ENCODE data around the gene MRPL28. TPM values are rescaled to one million over a fixed set of nuclear protein-coding genes. Genes with fewer than 3 reads are reported as not detected.

The MRPL28 gene
- total and polyA plus RNA-seq, 4 donors = 28.3 to 63.4 (median 50.1) TPM

DNA sequence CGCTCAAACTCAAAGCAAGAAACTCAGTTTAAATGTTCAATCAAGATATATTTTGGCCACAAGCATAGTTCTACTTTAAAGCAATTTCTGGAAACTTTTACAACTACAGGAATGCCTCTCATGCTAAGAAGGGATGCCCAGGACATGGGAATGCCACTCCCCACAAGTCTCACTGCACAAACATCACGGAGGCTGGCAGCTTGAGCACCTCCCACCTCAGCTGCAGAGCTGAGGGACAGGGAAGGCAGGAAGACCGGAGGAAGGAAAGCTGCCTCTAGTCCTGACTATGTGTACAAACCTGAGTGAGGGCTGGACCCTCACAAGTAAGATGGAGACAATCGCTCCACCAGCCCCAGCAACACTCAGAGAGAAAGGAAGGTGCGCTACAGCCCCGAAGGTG is 23.1 kb downstream of the MRPL28 start:
- peaks cover 0 to 12% (median 5%) of the 10 kb centered on the region in 4 donors for H3K36me3 ChIP-seq (ENCODE audit: control insufficient read depth in 4 of 4, insufficient read depth in 3 of 4, low read depth in 1 of 4, low read length in 3 of 4)
- TF ChIP-seq FOXA2 (IDR thresholded peaks at IDR 0.05) (no peak), JUND (IDR thresholded peaks at IDR 0.05) (no peak)
- TF ChIP-seq, protein P1, sequence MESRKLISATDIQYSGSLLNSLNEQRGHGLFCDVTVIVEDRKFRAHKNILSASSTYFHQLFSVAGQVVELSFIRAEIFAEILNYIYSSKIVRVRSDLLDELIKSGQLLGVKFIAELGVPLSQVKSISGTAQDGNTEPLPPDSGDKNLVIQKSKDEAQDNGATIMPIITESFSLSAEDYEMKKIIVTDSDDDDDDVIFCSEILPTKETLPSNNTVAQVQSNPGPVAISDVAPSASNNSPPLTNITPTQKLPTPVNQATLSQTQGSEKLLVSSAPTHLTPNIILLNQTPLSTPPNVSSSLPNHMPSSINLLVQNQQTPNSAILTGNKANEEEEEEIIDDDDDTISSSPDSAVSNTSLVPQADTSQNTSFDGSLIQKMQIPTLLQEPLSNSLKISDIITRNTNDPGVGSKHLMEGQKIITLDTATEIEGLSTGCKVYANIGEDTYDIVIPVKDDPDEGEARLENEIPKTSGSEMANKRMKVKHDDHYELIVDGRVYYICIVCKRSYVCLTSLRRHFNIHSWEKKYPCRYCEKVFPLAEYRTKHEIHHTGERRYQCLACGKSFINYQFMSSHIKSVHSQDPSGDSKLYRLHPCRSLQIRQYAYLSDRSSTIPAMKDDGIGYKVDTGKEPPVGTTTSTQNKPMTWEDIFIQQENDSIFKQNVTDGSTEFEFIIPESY (IDR thresholded peaks at IDR 0.05) = no peak
- 95% methylated on average over 6 of the region's 6 CpGs for WGBS

DNA sequence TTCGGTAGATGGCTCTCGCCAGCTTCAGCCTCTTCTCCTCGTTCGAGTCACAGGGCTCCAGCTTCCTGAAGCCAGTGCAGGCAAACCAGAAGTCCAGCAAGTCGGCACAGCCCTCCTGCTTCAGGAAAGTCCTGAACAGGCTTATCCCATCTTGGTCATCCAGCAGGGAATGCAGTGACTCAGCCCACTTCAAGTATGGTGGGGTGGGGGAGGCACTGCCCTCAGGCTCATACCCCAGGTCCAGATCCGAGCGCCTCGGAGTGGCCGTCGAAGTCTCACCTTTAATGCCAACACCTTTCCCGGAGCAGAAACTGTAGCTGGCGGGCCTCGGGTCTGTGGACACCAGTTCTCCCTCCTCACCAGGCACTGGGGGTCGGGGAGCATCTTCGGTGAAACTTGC is 23.8 kb downstream of the MRPL28 start:
- Histone ChIP-seq H3K36me3 (ENCODE audit: control insufficient read depth in 4 of 4, insufficient read depth in 3 of 4, low read depth in 1 of 4, low read length in 3 of 4) (peaks cover 0 to 12% (median 5%) of the 10 kb centered on the region in 4 donors), H3K9ac (ENCODE audit: low read depth in 1 of 2, low read length in 2 of 2) (no peak overlapping the region), H3K4me3 (ENCODE audit: low read depth in 1 of 3, low read length in 3 of 3) (no peak overlapping the region), H3K27me3 (ENCODE audit: control insufficient read depth in 4 of 4, insufficient read depth in 4 of 4, low read length in 3 of 4) (no peaks in the 10 kb centered on the region), H3K4me1 (ENCODE audit: control insufficient read depth in 4 of 4, insufficient read depth in 4 of 4, low read length in 3 of 4) (peaks cover 0 to 4% (median 2%) of the 10 kb centered on the region in 4 donors), H3K9me3 (ENCODE audit: control insufficient read depth in 4 of 4, low read length in 3 of 4) (no peaks in the 10 kb centered on the region), H3K27ac (ENCODE audit: low read depth in 1 of 2, low read length in 2 of 2) (no peak overlapping the region)
- WGBS = 95% methylated on average over 15 of the region's 15 CpGs
- no peak for TF ChIP-seq YY1 (IDR thresholded peaks at IDR 0.05)
- TF ChIP-seq, protein P2, sequence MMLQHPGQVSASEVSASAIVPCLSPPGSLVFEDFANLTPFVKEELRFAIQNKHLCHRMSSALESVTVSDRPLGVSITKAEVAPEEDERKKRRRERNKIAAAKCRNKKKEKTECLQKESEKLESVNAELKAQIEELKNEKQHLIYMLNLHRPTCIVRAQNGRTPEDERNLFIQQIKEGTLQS (IDR thresholded peaks at IDR 0.05) = no peak
- no peak for TF ChIP-seq JUND (IDR thresholded peaks at IDR 0.05)
- TF ChIP-seq TAF1 (conservative IDR thresholded peaks at IDR 0.05) = no peak
- no peak for TF ChIP-seq RAD21 (IDR thresholded peaks at IDR 0.05)
- TF ChIP-seq, protein P3, sequence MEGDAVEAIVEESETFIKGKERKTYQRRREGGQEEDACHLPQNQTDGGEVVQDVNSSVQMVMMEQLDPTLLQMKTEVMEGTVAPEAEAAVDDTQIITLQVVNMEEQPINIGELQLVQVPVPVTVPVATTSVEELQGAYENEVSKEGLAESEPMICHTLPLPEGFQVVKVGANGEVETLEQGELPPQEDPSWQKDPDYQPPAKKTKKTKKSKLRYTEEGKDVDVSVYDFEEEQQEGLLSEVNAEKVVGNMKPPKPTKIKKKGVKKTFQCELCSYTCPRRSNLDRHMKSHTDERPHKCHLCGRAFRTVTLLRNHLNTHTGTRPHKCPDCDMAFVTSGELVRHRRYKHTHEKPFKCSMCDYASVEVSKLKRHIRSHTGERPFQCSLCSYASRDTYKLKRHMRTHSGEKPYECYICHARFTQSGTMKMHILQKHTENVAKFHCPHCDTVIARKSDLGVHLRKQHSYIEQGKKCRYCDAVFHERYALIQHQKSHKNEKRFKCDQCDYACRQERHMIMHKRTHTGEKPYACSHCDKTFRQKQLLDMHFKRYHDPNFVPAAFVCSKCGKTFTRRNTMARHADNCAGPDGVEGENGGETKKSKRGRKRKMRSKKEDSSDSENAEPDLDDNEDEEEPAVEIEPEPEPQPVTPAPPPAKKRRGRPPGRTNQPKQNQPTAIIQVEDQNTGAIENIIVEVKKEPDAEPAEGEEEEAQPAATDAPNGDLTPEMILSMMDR (IDR thresholded peaks at IDR 0.05; ENCODE audit: low read depth, low read length, missing input control) = no peak
- TF ChIP-seq GABPA (IDR thresholded peaks at IDR 0.05 in 1 of 2, conservative IDR thresholded peaks at IDR 0.05 in 1 of 2) = no peak
- TF ChIP-seq, protein P4, sequence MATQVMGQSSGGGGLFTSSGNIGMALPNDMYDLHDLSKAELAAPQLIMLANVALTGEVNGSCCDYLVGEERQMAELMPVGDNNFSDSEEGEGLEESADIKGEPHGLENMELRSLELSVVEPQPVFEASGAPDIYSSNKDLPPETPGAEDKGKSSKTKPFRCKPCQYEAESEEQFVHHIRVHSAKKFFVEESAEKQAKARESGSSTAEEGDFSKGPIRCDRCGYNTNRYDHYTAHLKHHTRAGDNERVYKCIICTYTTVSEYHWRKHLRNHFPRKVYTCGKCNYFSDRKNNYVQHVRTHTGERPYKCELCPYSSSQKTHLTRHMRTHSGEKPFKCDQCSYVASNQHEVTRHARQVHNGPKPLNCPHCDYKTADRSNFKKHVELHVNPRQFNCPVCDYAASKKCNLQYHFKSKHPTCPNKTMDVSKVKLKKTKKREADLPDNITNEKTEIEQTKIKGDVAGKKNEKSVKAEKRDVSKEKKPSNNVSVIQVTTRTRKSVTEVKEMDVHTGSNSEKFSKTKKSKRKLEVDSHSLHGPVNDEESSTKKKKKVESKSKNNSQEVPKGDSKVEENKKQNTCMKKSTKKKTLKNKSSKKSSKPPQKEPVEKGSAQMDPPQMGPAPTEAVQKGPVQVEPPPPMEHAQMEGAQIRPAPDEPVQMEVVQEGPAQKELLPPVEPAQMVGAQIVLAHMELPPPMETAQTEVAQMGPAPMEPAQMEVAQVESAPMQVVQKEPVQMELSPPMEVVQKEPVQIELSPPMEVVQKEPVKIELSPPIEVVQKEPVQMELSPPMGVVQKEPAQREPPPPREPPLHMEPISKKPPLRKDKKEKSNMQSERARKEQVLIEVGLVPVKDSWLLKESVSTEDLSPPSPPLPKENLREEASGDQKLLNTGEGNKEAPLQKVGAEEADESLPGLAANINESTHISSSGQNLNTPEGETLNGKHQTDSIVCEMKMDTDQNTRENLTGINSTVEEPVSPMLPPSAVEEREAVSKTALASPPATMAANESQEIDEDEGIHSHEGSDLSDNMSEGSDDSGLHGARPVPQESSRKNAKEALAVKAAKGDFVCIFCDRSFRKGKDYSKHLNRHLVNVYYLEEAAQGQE (IDR thresholded peaks at IDR 0.05) = no peak
- TF ChIP-seq, protein P1 (IDR thresholded peaks at IDR 0.05) = no peak
- TF ChIP-seq HNF4G (IDR thresholded peaks at IDR 0.05) = no peak
- TF ChIP-seq MAX (IDR thresholded peaks at IDR 0.05) = no peak
- no peak for TF ChIP-seq SP1 (IDR thresholded peaks at IDR 0.05)
- TF ChIP-seq FOXA1 (IDR thresholded peaks at IDR 0.05) = no peak
- TF ChIP-seq EGR1 (IDR thresholded peaks at IDR 0.05; ENCODE audit: low read depth in 2 of 2) = no peak
- TF ChIP-seq HNF4A (conservative IDR thresholded peaks at IDR 0.05) = no peak
- TF ChIP-seq FOXA2 (IDR thresholded peaks at IDR 0.05) = no peak
- no peak for DNase-seq (ENCODE audit: low spot score)

More for the DNA sequence above, 23.1 kb downstream of the MRPL28 start:
- Histone ChIP-seq H3K4me3 (ENCODE audit: low read depth in 1 of 3, low read length in 3 of 3) (no peak overlapping the region), H3K27me3 (ENCODE audit: control insufficient read depth in 4 of 4, insufficient read depth in 4 of 4, low read length in 3 of 4) (no peaks in the 10 kb centered on the region), H3K27ac (ENCODE audit: low read depth in 1 of 2, low read length in 2 of 2) (no peak overlapping the region), H3K9me3 (ENCODE audit: control insufficient read depth in 4 of 4, low read length in 3 of 4) (no peaks in the 10 kb centered on the region), H3K4me1 (ENCODE audit: control insufficient read depth in 4 of 4, insufficient read depth in 4 of 4, low read length in 3 of 4) (peaks cover 3 to 5% (median 4%) of the 10 kb centered on the region in 4 donors), H3K9ac (ENCODE audit: low read depth in 1 of 2, low read length in 2 of 2) (no peak overlapping the region)
- DNase-seq (ENCODE audit: low spot score) = no peak

Measured in liver (tissue), 9 donors.